SH-SY5Y (cell line): ENCODE data around the gene EGFL8.

Experiments used
- GATA2 ChIP-seq: IDR thresholded peaks from 2 replicates; pipeline ENCODE4 v1.6.1; 2011; ENCODE audit warnings: mild to moderate bottlenecking, low read depth, low read length
- GATA3 ChIP-seq: IDR thresholded peaks from 2 replicates; pipeline ENCODE4 v1.6.1; 2011; ENCODE audit warnings: low read depth, mild to moderate bottlenecking, low read length, moderate library complexity

The EGFL8 gene

DNA sequence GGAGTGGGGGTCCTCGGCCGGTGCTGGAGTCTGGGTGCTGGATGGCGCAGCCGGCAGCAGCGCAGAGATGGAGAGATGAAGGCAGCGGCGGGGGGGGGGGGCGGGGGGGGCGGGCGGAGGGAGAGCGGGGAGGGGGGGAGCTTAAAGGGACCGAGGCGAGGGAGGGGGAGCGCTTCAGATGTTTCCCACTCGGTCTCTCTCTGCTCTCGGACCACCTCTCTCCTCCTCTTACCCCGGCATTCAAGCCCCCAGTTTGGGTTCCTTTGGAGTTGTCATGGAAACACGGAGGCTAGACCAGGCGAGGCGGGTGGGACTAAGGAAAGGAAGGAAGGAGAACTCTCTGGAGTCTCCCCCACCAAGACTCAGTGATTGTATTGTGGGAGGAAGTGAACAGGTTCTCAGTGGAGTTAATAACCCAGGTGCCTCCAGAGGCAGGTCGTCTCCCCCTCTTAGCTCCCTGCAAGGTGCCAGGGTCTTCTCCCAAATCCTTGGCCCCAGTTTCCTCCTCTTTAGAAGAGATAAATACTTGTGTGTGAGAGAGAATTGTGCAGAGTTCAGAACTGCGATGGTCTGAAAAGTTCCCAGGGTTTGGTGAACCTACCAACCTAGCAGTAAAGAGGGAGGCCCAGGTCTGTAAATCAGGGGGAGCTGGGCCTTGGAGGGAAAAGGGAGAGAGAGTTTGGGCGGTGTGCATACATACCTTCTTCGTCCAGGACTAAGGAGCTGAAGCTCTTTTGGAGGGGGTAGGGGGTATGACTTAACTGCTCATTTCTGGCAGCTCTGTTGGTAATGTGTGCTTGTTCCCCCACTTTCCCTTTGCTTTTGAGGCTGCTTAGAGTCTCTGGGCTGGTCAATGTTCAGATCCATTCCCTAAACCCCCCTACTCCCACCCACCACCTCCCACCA, 12.3 kb upstream of the EGFL8 start, which contains the start of gene PRRT1:
Gene PRRT1 (minus strand): TSS at position 77 of the 906 bp plus-strand sequence. CDS start 112 bp downstream, outside the sequence.
- TF ChIP-seq GATA3 (no peak), GATA2 (no peak)

- TF ChIP-seq GATA2 (no peak), GATA3 (no peak)
These were observed 11.4 kb upstream of the EGFL8 start for GRCh38 chr6:32152769-32153563.

- no peak for TF ChIP-seq GATA2
- no peak for TF ChIP-seq GATA3
These were observed 10.6 kb upstream of the EGFL8 start, which contains the start of gene PPT2 for GRCh38 chr6:32153564-32154513. Gene PPT2, plus strand, starts transcription at chr6:32154141. Its CDS starts 454 bp downstream, at chr6:32154595.

DNA sequence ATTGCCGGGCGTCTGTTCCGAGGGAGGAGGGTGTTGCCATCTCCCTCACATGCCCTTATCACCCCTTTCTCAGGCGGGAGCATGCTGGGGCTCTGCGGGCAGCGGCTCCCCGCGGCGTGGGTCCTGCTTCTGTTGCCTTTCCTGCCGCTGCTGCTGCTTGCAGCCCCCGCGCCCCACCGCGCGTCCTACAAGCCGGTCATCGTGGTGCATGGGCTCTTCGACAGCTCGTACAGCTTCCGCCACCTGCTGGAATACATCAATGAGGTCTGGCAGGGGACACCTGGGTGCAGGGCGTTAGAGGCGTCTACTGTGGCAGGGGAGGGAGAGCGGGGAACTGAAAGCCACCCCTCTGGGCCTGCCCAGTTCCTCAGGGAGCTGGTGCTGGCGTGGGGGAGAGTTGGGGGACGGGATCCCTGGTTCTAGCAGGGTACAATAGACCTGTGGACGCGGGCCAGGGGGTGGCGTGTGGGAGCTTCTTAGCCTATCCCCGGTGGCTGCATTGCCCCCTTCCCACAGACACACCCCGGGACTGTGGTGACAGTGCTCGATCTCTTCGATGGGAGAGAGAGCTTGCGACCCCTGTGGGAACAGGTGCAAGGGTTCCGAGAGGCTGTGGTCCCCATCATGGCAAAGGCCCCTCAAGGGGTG, 9.8 kb upstream of the EGFL8 start:
- TF ChIP-seq GATA2, result no peak
- TF ChIP-seq GATA3, result no peak

- TF ChIP-seq GATA3 (no peak), GATA2 (no peak)
These were observed 7.5 kb upstream of the EGFL8 start for GRCh38 chr6:32156891-32157290.

- TF ChIP-seq GATA2 (no peak), GATA3 (no peak)
These were observed 6.3 kb upstream of the EGFL8 start for GRCh38 chr6:32158052-32158451.

- TF ChIP-seq GATA3 (no peak), GATA2 (no peak)
These were observed 686 bp upstream of the EGFL8 start for GRCh38 chr6:32163559-32164258.

- TF ChIP-seq GATA3 (no peak), GATA2 (no peak)
These were observed 2.1 kb downstream of the EGFL8 start for GRCh38 chr6:32166411-32167061.

GRCh38 chr6:32167154-32167760, 2.9 kb downstream of the EGFL8 start:
- TF ChIP-seq GATA3, result no peak
- TF ChIP-seq GATA2, result no peak

GRCh38 chr6:32167761-32168262, 3.4 kb downstream of the EGFL8 start:
- TF ChIP-seq GATA3, result no peak
- TF ChIP-seq GATA2, result no peak

GRCh38 chr6:32168350-32168749, 4.0 kb downstream of the EGFL8 start:
- TF ChIP-seq GATA3 (no peak), GATA2 (no peak)
